ENCODE results near the gene F11.

- TF ChIP-seq, protein P1, sequence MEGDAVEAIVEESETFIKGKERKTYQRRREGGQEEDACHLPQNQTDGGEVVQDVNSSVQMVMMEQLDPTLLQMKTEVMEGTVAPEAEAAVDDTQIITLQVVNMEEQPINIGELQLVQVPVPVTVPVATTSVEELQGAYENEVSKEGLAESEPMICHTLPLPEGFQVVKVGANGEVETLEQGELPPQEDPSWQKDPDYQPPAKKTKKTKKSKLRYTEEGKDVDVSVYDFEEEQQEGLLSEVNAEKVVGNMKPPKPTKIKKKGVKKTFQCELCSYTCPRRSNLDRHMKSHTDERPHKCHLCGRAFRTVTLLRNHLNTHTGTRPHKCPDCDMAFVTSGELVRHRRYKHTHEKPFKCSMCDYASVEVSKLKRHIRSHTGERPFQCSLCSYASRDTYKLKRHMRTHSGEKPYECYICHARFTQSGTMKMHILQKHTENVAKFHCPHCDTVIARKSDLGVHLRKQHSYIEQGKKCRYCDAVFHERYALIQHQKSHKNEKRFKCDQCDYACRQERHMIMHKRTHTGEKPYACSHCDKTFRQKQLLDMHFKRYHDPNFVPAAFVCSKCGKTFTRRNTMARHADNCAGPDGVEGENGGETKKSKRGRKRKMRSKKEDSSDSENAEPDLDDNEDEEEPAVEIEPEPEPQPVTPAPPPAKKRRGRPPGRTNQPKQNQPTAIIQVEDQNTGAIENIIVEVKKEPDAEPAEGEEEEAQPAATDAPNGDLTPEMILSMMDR (IDR thresholded peaks at IDR 0.05): no peak
- no peak for TF ChIP-seq EZH2 (IDR thresholded peaks at IDR 0.05)
- no peak for TF ChIP-seq EZH2phosphoT487 (IDR thresholded peaks at IDR 0.05)
Measured at GRCh38 chr4:186248643-186249042, 17.3 kb upstream of the F11 start.
